ENCODE data around the gene NINJ2.

DNA sequence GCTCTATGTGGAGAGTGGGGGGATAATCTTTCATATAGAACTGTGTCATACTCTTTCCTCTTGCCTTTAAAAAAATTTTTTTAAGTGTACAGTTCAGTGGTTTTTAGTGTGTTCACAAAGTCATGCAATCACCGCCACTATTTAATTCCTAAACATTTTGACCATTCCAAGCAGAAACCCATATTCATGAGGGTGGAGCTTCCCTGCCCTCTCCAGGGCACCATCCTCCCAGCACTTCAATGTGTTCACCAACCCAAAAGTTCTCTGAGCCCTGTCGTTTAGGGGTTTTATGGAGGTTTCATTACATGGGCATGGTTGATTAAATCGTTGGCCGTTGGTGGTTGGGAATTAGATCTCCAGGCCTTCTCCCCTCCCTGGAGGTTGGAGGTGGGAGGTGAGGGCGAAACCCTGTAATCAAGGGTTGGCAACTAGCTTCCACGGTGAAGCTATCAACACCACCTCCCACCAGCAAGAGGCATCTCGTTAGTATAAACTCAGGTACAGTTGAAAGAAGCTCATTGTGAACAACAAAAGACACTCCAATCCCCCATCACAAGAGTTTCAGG, 46.3 kb upstream of the NINJ2 start:
- TF ChIP-seq, protein P1, sequence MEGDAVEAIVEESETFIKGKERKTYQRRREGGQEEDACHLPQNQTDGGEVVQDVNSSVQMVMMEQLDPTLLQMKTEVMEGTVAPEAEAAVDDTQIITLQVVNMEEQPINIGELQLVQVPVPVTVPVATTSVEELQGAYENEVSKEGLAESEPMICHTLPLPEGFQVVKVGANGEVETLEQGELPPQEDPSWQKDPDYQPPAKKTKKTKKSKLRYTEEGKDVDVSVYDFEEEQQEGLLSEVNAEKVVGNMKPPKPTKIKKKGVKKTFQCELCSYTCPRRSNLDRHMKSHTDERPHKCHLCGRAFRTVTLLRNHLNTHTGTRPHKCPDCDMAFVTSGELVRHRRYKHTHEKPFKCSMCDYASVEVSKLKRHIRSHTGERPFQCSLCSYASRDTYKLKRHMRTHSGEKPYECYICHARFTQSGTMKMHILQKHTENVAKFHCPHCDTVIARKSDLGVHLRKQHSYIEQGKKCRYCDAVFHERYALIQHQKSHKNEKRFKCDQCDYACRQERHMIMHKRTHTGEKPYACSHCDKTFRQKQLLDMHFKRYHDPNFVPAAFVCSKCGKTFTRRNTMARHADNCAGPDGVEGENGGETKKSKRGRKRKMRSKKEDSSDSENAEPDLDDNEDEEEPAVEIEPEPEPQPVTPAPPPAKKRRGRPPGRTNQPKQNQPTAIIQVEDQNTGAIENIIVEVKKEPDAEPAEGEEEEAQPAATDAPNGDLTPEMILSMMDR (IDR thresholded peaks at IDR 0.05; ENCODE audit: borderline replicate concordance, extremely low read depth, low read length, poor library complexity, severe bottlenecking), result no peak
- no peak for TF ChIP-seq EZH2 (IDR thresholded peaks at IDR 0.05; ENCODE audit: borderline replicate concordance, low read depth, low read length, severe bottlenecking)

Measured in DND-41 (cell line).